Mammary epithelial cell (primary cell): ENCODE results near the gene ABHD1.

Source experiments
- CTCF ChIP-seq, 2 donors: IDR thresholded peaks in 1 of 2; conservative IDR thresholded peaks in 1 of 2; 2 replicates each; pipeline ENCODE4 v1.5.1; 2011 to 2012; ENCODE audit warnings: inconsistent platforms in 2 of 2, low read length in 2 of 2, mild to moderate bottlenecking in 2 of 2, control low read depth in 1 of 2, low read depth in 1 of 2; ENCODE audit not compliant: insufficient read depth in 1 of 2; ENCODE audit errors: extremely low read depth in 1 of 2
- EZH2 ChIP-seq: IDR thresholded peaks from 2 replicates; pipeline ENCODE4 v1.6.1; 2012; ENCODE audit warnings: low read length, inconsistent platforms, borderline replicate concordance

- TF ChIP-seq CTCF (conservative IDR thresholded peaks at IDR 0.05 in 1 of 2, IDR thresholded peaks at IDR 0.05 in 1 of 2; ENCODE audit: extremely low read depth in 1 of 2, insufficient read depth in 1 of 2, low read depth in 1 of 2, low read length in 2 of 2) (no peak), EZH2 (no peak)
Measured at GRCh38 chr2:27178469-27178868, 54.9 kb downstream of the ABHD1 start.
